HG02571 (cell line): ENCODE data around the gene GPR55.
"Not testable (repeated sequence)": the region's sequence is repeated elsewhere in the genome, so short reads cannot be mapped to it uniquely, and the experiment has no call there.

Experiments
- ATAC-seq: cut with Tn5 transposase; IDR thresholded peaks from one replicate; pipeline ENCODE4 v1.9.1; 2021; ENCODE audit warnings: mild to moderate bottlenecking, moderate library complexity; ENCODE audit not compliant: unreplicated experiment

Gene GPR55

DNA sequence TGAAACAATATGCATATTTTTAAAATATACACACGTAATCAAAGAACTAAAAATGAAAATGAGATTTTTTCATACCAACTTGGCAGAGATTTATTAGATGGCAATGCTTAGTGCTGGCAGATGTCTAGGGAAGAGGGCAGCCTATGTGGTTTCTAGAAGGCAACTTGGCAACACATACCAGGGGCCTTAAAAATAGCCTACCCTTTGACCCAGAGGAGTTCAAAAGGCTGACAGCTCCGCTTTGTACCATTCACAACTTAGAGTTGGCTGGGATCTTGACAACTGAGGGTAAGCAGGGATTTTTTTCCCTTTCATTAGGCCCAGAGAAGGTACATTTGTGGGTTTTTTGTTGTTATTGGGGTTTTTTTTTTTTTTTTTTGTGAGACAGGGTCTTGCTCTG lies 26.4 kb upstream of the GPR55 start:
- ATAC-seq = no peak

DNA sequence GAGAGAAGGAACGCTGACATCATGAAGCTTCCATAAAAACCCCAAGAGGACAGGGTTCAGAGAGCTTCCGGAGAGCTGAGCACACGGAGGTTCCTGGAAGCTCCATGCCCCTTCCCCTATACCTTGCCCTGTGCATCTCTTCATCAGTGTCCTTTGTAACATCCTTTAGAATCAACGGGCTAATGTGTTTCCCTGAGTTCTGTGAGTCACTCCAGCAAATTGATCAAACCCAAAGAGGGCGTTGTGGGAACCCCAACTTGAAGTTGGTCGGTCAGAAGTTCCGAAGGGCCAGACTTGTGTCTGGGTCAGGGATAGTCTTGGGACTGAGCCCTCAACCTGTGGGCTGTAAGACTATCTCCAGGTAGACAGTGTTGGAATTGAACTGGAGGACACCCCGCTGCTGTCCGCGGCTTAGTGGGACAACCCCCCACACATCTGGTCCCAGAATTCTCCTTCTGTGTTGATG lies 25.9 kb upstream of the GPR55 start:
- ATAC-seq = no peak

DNA sequence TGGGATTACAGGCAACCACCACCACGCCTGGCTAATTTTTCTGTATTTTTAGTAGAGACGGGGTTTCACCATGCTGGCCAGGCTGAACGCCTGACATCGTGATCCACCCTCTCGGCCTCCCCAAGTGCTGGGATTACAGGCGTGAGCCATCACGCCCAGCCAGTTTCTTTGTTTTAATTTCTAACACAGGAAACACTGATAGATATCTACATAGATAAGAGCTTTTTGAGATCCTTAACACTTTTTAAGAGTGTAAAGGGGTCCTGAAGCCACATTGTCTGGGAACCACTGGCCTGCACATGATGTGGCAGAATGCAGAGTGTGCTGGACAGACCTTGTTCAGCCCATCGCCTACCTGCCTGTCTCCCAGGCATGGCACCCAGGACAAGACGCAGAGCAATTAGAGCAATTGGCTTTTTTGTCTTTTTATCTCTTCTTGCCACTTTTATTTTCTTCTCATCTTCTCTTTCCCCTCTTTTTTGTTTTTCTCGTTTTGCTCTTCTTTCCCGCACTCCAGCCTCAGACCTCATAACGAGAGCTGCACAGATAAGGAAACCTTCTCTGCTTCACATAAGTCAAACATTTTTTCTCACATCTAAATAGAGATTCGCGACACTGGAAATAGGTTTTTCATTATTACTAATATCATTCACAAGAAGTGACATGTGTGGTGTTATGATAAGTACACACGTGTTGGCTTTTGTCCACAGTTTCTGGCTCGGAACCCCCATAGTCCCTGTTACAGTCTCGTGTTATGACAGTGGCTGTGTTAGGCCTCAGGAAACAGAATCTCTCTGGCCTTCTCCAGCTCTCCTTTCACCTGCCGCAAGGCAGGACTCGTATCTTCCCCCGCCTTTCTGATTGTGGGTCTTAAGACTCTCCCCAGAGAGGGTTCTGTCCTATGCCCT lies 25.2 kb upstream of the GPR55 start:
- ATAC-seq = peak; percentile 55

DNA sequence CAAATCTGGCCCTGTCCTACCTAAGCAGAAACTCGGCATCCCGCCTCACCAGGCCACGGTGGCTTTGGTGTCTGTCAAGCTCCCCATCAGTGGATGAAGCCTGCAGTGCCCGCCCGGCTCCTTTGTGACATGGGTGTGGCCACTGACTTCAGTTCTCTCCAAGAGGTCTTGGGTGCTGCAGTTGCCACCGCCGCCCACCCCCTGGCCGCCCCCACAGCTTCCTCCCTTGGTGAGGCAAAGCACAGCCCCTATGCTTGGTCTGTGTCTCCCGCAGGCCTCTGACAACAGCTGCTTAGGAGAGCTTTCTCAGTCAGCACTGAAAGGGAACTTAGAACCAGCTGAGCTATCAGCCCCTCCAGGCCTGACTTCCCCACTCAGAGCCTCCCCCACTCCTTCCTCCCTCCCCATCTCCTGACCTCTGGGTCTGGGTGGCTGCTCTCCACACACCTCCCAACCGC lies 22.9 kb upstream of the GPR55 start:
- no peak for ATAC-seq

DNA sequence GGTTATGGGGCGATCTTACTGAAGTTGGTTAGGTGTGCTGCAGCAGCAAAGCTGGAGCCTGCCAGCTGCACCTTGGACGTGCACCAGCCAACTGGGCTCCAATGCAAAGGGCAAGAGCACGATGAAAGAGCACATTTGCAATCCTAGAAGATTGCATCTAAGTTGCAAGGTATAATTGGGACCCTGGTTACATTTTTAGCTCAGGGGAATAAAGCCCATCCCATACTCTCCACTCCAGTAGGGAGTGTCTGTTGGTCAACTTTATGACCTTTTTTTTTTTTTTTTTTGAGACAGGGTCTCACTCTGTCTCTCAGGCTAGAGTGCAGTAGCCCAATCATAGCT lies 22.2 kb upstream of the GPR55 start:
- ATAC-seq = no peak

DNA sequence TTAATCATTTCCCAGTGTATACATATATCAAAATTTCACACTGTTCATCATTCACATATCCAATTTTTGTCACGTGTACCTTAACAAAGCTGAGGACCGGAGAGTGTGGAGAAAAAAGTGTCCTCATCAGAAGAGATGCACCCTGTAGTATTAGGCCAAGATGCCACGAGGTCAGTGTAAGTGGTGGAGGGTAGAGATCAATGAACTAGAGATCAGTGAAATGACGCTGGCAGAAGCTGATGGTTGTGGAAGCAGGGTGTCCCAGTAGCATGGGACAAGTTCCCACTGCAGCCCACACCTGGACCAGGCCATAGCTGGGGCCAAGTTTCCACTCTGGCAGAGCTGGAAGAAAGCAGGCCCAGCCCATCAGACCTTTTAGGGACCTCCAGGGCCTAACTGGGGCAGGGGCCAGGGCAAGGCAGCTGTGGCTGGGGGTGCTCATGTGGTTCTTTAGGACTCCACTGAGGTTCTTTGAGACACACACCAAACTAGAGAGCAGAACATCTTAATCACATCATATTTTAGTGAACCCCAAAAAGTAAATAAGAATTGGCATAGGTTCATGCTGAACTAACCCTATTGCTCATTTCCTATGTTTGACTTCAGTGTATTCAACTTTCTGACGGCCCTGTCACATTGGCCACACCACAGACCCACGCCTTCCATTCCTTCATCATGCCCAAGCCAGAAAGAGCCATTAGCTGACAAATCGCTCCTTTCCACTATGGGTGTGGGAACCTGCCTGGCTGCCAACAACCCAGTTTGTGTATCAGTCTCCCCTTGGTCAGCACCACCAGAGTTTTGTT lies 21.6 kb upstream of the GPR55 start:
- ATAC-seq = no peak

DNA sequence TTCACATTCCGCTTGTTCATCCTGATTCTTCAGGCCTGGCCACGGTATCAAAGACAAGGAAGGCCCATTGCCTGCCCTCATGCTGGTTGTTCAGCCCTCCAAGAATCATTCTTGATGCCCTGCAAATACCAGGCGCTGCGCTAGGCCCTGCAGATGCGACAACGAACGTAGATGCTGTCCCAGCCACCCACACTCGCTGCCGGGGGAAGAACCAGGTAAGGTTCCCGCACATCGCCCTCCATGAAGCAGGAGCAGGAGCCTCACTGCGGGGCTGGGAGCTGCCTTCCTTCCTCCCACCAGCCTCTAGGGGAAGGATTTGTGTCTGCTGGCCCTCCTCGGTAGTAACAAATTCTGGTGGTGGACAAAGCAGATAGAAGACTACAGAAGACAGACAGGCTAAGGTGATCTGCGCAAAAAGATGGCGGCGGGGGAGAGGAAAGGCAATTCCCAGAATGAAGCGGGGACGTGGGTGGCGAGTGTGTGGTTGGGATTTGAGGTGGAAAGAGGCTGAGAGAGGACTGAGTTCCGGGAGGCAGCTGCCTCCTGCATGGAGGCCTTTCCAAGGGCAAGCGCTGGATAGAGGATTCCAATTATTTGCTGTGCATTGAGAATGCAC lies 19.8 kb upstream of the GPR55 start:
- no peak for ATAC-seq

DNA sequence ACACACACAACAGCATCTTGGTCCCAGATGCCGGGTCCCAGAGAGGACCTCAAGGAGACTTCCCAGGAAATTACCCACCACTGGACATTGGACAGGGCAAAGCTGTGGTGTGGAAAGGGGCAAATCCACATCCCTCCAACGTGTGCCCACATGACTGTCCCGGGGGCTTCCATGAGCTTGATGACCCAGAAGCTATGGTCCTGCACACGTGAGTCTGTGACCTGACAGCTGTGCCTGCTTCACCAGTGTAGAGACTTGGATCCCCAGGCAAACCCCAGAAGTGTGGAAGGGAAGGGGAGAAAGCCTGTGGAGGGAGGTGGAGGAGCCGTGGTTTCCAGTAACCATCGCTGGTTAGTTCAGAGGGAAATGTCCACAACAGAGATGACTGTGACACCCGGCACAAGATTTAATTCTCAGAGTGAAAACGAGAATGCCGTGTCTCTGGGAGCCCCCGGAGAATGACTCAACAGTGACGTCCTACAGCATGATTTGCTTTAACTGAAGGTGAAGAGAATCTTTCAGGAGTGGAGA lies 19.1 kb upstream of the GPR55 start:
- ATAC-seq = peak; percentile 48

DNA sequence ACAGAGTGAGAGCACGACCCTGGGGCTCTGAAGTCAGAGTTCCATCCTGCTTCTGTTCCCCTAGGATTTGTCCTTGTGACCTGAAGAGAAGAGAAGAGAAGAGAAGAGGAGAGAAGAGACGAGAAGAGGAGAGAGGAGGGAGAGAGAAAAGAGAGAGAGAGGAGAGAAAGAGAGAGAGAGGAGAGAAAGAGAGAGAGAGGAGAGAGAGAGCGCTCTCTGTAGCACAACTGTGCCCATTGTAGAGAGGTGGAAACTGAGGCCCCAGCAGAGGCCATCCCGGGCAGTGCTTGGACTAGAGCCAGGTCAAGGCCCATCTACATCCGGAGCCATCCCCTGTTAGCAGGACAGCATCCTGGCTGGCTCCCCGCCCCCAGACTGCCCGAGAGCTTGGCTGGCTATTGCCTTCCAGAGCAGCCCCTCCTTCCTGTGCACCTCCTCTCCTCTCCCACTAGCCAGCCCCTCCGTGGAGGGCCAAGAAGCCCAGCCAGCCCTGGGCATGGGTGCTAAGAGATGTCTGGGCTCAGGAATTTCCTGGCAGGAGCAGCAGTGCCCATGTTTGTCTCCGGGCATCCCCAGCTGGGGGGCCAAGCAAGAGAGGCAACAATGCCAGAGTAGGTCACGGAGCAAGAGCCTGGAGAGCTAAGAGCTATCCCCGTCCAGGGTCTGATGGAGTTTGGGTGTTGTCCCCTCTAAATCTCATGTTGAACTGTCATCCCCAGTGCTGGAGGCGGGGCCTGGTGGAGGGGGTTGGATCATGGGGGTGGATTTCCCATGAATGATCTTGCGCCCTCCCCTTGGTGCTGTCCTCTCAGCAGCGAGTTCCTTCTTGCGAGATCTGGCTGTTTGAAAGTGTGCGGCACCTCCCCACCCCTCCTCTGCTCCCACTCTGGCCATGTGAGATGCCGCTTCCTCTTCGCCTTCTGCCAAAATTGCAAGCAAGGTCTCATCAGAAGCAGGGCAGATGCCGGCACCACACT lies 18.2 kb upstream of the GPR55 start:
- peak; percentile 54 for ATAC-seq

DNA sequence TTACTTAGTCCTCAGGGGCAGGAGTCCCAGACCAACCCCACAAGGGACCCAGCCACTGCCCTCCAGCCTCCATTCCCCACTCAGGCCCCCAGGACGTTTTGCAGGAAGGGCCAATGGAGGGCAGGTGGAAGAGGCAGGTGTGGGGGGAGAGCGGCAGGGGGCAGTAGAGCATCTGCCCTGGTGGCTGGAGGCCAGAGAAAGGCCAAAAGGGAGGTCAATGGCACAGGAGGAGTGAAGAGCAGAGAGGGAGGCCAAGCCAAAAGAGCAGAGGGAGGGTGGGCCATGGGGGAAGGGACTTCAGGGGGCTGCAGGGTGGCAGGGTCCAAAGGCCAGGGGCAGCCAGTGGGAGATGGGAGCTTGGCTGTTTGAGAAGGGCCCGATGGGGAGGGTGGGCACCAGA lies 17.3 kb upstream of the GPR55 start:
- no peak for ATAC-seq

DNA sequence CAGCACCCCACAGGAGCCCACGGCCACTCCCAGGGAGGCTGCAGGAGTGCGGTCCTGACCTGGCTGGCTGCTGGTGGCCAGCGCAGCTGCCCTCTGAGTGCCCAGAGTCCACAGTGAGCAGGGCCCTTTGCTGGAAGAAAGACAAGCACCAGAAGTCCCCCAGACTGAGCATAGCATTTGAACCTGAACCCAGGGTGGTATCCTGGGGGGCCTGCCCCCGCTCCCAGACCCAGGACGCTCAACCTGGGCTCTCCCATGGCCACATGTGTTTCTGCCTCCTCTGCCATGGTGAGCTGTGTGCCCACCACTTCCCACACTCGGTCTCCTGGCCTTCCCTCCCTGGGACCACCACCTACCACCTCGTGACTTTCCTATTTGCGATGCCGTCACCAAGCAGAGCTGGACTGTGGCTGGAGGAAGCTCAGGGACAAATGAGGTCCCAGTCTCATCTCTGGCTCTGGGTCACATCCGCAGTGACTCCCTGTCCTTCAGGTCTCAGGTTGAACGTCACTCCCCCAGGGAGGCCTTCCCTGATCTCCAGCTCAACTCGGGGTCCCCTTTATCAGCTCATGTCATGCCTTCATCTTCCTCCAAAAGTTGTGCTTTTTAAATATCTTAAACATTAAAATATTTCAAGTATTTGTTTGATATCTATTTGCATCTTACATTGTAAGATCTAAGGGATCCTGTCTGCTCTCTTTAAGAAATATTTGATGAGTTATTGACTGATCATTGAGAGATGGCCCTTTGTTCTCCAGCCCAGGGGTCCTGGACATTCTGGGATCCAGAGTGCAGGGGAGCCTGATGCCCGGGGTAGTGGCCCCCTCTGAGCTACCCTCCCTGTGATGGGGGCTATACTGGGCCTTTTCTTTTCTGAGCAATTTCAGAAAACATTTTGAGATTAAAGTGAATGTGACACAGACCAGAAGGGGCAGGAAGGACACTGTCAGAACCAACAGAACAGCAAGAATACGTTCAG lies 16.4 kb upstream of the GPR55 start:
- no peak for ATAC-seq

DNA sequence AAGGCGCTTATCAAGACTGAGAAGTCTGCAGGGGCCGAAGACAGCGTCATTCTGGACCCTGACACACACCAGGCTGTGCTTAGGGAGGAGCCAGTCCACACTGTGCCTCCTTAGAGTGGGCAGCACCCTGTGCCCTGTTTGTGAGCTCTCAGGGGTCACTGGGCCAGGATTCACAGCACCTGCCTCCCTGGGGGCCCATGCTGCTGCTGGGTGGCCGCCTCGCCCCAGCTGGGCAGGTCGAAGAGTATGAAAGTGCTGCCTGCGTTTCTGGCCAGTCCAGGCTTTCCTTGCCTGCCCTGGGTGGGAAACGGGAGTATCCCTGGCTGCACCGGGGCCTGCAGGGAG lies 15.4 kb upstream of the GPR55 start:
- no peak for ATAC-seq

DNA sequence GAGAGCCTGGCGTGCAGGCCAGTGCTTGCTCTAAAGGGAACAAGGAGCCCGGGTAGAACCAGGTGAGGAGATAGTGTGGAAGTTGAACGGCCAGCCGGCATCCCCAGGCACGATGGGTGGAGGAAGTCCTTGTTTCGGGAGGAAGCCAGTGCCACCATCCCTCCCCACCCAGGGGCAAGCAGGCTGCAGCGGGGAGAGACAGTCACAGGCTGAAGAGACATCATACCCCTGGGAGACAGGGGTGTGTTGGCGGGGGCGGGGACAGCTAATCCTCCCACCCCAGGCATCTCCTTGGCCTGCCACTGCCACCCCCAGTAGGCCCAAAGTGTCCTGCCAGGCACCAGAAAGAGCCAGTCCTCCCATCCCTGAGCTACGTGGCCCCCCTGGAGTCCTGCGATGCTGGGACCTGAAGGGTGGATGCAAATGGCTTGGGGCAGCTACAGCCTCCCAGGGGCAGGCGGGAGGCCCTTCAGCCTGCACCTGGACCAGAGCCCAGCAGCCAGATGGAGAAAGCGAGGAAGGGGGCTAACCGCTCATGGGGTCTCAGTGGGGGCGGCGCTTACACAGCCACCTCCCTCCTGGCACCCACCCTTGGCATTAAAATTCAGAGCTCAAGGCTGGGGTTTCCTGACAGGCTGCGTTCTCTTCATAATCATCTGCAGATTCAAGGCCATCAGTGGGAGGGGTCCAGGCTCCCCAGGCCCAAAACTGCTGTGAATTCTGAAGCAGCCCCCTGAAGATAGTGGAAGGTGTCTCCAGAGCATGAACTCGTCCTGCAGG lies 14.8 kb upstream of the GPR55 start:
- no peak for ATAC-seq

DNA sequence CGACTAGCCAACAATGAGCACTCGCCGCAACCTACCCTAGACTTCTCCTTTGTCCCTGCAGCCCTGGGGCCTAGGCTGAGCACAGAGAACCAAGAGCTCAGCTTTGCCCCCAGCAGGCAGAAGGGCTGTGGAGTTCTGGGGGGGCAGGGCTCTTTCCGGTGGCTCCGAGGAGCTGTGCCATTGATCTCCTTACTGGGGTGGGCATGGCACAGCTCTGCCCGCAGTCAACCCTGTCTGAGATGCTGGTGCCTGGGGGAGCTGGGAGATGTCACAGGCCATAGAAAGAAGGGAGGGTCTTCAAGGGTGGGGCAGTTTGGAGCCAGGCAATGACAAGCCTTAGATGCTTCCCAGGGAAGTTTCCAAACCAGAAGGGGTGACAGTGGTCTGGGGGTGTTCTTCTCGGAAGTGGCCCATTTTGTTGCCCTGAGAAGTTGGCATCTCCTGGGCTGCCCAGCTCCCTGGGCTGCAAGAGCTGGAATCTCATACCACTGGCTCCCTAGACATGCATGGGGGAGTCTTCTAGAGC lies 14.1 kb upstream of the GPR55 start:
- no peak for ATAC-seq

DNA sequence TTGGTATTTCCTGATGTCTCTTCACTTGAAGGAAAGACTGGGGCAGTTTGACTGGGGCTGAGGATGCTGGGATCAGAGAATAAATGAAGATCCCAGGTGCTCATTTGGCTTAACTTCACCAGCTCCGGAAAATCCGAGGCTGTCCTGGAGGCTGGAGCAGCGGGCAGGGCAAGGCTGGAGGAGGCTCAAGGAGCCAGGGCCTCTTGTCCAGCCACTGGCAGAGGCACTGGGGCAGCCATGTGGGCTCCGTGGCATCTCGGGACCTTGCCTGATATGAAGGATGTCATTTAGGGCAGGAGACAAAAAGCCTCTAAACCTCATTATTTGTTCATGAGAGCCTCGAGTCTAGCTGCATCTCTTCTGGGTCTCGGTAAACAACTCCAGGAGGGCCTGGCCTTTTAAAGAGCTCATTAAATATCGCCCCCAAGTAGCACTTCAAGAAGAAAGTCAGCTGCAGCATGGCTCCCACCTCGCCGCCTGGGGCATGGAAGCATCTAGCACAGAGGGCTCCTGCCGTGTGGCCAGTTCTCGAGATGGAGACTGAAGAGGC lies 13.5 kb upstream of the GPR55 start:
- no peak for ATAC-seq

DNA sequence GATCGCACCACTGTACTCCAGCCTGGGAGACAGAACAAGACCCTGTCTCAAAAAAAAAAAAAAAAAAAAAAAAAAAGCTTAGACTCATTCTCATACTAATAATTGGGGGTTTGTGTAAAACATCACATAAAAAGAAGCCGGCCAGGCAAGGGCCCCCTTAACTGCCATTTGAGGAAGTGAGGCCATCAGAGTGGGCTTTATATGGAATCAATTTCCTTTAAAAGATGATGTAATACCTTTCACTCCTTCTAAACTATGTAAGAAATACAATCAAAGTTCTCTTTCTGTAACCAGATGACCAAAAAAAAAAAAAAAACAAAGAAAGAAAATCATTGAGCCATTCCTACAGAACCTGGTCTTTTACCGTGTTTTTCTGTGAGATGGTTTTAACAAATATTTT lies 13.1 kb upstream of the GPR55 start:
- no peak for ATAC-seq

DNA sequence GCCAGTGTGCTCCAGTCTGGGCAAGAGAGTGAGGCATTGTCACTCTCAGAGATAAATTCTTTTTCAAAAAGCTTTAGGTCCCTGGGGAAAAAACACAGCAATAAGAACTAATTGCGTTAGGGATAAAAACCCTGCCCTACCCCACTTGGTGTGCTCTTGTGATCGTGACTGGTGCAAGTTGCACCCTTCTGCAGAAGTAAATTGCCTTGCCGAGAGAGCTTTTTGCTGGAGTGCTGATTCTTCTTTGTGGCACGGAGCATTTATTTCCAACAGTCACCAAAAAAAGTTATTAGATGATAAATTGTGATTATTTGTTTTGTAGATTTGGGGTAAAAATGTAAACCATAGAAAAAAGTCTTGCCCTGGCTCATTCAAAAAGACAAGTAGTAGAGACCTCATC lies 12.3 kb upstream of the GPR55 start:
- ATAC-seq = no peak

DNA sequence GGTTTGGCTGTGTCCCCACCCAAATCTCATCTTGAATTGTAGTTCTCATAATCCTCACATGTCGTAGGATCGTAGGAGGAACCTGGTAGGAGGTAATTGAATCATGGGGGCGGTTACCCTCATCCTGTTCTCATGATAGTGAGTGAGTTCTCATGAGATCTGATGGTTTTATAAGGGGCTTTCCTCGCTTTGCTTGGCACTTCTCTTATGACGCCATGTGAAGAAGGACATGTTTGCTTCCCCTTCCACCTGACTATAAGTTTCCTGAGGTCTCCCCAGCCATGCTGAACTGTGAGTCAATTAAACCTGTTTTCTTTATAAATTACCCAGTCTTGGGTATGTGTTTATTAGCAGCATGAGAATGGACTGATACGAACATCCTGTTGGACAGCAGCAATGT lies 11.2 kb upstream of the GPR55 start:
- not testable (repeated sequence) for ATAC-seq
